ENCODE results near the gene BEND3.

GRCh38 chr6:107101686-107102413 is 13.5 kb downstream of the BEND3 start:
- no peak for TF ChIP-seq CTCF (IDR thresholded peaks at IDR 0.05; ENCODE audit: insufficient read depth, low read depth, low read length)
- no peak for TF ChIP-seq EZH2 (IDR thresholded peaks at IDR 0.05; ENCODE audit: insufficient read depth, low read length)
